Measurements from ENCODE around the gene CAMK1D.

DNA sequence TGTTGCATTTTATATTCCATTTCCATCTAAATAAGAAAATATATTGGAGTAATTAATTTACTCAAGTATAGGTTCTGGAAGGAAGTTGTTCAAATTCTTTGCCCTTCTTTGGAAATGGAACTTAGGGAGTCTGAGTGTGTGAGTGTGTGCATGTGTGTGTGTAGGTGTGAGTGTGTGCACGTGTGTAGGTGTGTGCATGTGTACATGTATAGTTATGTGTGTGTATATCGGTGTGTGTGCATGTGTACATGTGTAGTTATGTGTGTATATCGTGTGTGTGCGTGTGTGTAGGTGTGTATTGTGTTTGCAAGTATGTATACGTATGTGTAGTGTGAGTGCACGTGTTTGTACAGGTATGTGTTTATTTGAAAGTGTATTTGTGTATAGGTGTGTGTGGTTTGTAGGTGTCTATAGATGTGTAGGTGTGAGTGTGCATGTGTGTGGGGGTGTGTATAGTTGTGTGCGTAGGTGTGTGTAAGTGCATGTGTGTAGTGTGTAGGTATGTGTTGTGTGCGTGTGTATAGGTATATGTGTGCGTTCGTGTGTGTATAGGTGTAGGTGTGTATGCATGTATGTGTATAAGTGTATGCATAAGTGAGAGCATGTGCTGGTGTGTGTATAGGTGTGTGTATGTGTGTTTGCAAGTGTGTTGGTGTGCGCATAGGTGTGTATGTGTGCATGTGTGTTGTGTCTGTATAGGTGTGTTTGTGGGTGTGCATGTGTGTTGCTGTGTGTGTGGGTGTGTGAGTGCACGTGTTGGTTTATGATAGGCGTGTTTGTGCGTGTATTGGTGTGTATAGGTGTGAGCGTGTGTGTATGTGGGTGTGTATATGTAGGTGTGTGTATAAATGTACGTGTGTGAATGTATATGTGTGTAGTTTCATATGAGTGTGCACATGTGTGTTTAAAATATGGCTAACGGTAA lies 266.2 kb downstream of the CAMK1D start:
- TF ChIP-seq POLR2AphosphoS5 (IDR thresholded peaks at IDR 0.05) (no peak), CTCF (IDR thresholded peaks at IDR 0.05) (no peak)
